Muscle layer of colon (tissue), 2 donors: Measurements from ENCODE around the gene MSH2.
"Not testable (repeated sequence)": the region's sequence is repeated elsewhere in the genome, so short reads cannot be mapped to it uniquely, and the experiment has no call there.

Experiments used
- H3K27ac ChIP-seq: one replicate; pipeline ENCODE4 v1.7.0; 2013; ENCODE audit warnings: low read depth, mild to moderate bottlenecking, low read length, moderate library complexity
- H3K27me3 ChIP-seq, 2 donors: one replicate each; pipeline ENCODE4 v1.7.0; 2013; ENCODE audit warnings: low read length in 2 of 2, mild to moderate bottlenecking in 2 of 2; ENCODE audit not compliant: insufficient read depth in 2 of 2, control insufficient read depth in 1 of 2
- H3K36me3 ChIP-seq: one replicate; pipeline ENCODE4 v1.7.0; 2013; ENCODE audit warnings: mild to moderate bottlenecking, low read length; ENCODE audit not compliant: insufficient read depth
- H3K4me1 ChIP-seq: one replicate; pipeline ENCODE4 v1.7.0; 2013; ENCODE audit warnings: mild to moderate bottlenecking, low read length; ENCODE audit not compliant: insufficient read depth
- H3K4me3 ChIP-seq, 2 donors: one replicate each; pipeline ENCODE4 v1.7.0; 2013; ENCODE audit warnings: low read length in 2 of 2, low read depth in 1 of 2, mild to moderate bottlenecking in 1 of 2, moderate library complexity in 1 of 2
- H3K9ac ChIP-seq: one replicate; pipeline ENCODE4 v1.7.0; 2013; ENCODE audit warnings: low read length
- H3K9me3 ChIP-seq: one replicate; pipeline ENCODE4 v1.7.0; 2013; ENCODE audit warnings: mild to moderate bottlenecking, low read length
- donor health status: abdominal sarcoma.
- donor health status: Adenocarcinoma of cecum.

Gene MSH2

DNA sequence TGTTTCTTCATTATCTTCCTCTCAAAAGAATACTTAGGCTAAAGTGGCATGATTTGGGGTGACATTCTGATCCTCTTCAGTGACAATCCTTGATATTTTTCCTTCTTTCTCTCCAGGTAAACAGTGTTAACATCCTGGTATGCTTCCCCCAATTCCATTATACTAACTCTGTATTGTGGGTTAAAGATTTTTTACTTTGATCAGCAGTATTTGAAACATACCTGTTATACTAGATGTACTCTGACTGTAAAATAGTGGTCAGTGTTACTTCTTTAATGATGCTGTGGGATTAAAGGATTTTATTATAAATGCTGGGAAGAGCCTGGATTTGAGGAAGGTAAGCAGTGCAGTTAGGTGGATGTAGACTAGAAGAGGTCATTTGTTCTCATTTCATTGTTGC lies 48.8 kb downstream of the MSH2 start:
- H3K27me3 ChIP-seq, result no peaks in the 10 kb centered on the region
- H3K9ac ChIP-seq, result no peak overlapping the region
- no peak overlapping the region for H3K27ac ChIP-seq
- no peaks in the 10 kb centered on the region for H3K36me3 ChIP-seq
- H3K9me3 ChIP-seq, result no peaks in the 10 kb centered on the region
- no peak overlapping the region for H3K4me3 ChIP-seq
- H3K4me1 ChIP-seq, result no peaks in the 10 kb centered on the region

DNA sequence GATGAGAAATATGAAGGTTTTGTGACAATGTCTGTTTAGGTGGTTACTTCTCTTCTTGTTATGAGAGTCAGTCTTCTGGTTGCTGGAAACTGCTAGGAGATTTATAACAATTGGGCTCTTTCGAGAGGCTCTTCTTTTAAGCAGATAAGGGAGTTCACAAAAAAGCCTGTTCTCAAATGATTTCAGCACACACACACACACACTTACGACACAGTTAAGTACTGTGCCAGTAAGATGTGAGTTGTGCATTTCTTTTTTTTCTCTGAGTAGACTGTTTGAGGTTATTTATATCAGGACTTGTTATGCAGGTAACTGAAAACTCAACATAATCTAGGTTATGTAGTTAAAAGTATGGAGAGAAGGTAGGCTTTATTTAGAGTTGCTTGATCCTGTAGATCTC lies 49.8 kb downstream of the MSH2 start:
- Histone ChIP-seq H3K9me3 (no peaks in the 10 kb centered on the region), H3K36me3 (no peaks in the 10 kb centered on the region), H3K9ac (no peak overlapping the region), H3K27me3 (no peaks in the 10 kb centered on the region), H3K27ac (no peak overlapping the region), H3K4me1 (no peaks in the 10 kb centered on the region), H3K4me3 (no peak overlapping the region)

DNA sequence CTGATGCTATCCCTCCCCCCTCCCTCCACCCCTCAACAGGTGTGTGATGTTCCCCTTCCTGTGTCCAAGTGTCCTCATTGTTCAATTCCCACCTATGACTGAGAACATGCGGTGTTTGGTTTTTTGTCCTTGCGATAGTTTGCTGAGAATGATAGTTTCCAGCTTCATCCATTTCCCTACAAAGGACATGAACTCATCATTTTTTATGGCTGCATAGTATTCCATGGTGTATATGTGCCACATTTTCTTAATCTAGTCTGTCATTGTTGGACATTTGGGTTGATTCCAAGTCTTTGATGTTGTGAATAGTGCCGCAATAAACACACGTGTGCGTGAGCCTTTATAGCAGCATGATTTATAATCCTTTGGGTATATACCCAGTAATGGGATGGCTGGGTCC lies 51.9 kb downstream of the MSH2 start:
- not testable (repeated sequence) for H3K27ac ChIP-seq, H3K9me3 ChIP-seq, H3K4me1 ChIP-seq, H3K36me3 ChIP-seq, H3K4me3 ChIP-seq, H3K27me3 ChIP-seq, H3K9ac ChIP-seq

DNA sequence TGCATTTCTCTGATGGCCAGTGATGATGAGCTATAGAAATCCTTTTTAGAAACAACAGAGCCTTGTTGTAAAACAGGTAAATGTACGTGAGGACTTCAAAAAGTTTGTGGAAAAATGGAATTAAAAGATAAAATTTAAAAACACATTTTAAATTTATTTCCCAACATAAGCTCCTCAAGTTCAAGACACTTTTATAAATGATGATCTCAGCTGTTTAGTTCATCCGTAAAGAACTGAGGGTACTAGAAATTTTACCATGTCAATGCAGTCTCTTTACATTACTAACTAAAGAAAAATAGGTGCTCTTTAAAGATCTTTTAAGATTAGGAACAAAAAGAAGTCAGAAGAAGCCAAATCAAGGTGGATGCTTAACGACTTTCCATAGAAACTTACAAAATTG lies 52.5 kb downstream of the MSH2 start:
- Histone ChIP-seq H3K36me3 (no peaks in the 10 kb centered on the region), H3K9ac (no peak overlapping the region), H3K4me3 (no peak overlapping the region), H3K27ac (no peak overlapping the region), H3K27me3 (no peaks in the 10 kb centered on the region), H3K4me1 (no peaks in the 10 kb centered on the region), H3K9me3 (no peaks in the 10 kb centered on the region)

DNA sequence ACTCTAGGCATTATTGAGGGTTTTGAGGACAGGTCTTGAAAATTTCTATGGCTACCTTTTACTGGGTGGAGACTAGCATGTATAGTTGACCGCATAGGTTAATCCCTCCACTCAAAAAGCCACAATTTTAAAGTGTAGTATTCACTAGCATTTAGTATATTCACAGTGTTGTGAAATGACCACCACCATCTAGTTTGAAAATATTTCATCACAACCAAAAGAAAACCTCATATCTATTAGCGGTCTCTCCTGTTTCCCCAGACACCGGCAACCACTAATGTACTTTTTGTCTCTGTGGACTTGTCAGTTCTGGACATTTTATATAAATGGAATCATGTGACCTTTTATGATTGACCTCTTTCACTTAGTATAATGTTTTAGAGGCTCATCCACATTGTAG lies 53.9 kb downstream of the MSH2 start:
- Histone ChIP-seq H3K9ac (no peak overlapping the region), H3K4me1 (no peaks in the 10 kb centered on the region), H3K36me3 (no peaks in the 10 kb centered on the region), H3K27ac (no peak overlapping the region), H3K4me3 (no peak overlapping the region), H3K27me3 (no peaks in the 10 kb centered on the region), H3K9me3 (no peaks in the 10 kb centered on the region)

DNA sequence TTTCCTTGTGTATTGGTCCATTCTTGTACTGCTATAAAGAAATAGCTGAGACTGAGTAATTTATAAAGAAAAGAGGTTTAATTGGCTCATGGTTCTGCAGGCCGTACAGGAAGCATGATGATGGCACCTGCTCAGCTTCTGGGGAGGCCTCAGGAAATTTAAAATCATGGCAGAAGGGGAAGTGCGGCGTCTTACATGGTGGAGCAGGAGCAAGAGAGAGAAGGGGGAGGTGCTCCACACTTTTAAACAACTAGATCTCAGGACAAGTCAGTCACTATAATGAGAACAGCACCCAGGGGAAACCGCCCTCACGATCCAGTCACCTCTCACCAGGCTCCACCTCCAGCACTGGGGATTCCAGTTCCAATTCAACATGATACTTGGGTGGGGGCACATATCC lies 54.3 kb downstream of the MSH2 start:
- no peak overlapping the region for H3K27ac ChIP-seq
- H3K4me3 ChIP-seq, result no peak overlapping the region
- H3K4me1 ChIP-seq, result no peaks in the 10 kb centered on the region
- H3K9ac ChIP-seq, result no peak overlapping the region
- no peaks in the 10 kb centered on the region for H3K27me3 ChIP-seq
- no peaks in the 10 kb centered on the region for H3K9me3 ChIP-seq
- H3K36me3 ChIP-seq, result no peaks in the 10 kb centered on the region

DNA sequence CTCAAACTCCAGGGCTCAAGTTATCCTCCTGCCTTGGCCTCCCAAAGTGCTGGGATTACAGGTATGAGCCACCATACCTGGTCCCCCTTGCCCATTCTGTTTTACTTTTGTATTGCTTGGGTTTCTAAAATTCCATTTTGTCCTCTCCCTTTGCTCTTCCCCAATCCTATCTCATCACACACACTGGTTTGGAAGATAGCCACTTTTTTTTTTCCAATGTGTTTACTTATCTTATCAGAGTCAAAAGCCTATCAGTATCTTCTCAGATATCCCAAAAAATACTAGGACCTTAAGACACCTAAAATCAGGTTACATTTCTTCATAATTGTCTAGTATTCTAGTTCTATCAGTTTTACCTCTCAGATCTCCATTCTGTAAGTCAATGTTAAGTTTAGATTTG lies 56.1 kb downstream of the MSH2 start:
- H3K4me1 ChIP-seq, result no peaks in the 10 kb centered on the region
- H3K27ac ChIP-seq, result no peak overlapping the region
- H3K27me3 ChIP-seq, result no peaks in the 10 kb centered on the region
- peaks cover 10% of the 10 kb centered on the region for H3K36me3 ChIP-seq
- H3K4me3 ChIP-seq, result no peak overlapping the region
- H3K9ac ChIP-seq, result no peak overlapping the region
- no peaks in the 10 kb centered on the region for H3K9me3 ChIP-seq

DNA sequence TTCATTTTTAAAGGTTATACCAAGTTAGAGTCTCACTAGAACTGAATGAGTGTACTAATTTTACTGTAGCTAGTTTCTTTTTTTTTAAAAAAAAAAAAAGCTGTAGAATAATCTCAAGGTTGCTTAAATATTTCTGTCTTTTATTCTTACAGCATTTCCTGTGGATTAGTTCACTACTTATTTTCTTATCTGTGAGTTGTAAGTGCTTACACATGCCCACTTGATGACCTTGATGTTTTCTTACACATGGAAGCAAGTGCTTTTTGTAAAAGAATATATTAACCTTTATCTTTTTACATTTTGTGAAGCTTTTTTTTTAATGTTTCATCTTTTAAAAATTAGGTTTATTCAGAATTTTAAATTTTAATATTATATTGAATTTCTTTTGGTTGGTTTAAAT lies 57.8 kb downstream of the MSH2 start:
- Histone ChIP-seq H3K36me3 (peaks cover 12% of the 10 kb centered on the region), H3K27me3 (no peaks in the 10 kb centered on the region), H3K9ac (no peak overlapping the region), H3K9me3 (no peaks in the 10 kb centered on the region), H3K27ac (no peak overlapping the region), H3K4me1 (no peaks in the 10 kb centered on the region), H3K4me3 (no peak overlapping the region)

DNA sequence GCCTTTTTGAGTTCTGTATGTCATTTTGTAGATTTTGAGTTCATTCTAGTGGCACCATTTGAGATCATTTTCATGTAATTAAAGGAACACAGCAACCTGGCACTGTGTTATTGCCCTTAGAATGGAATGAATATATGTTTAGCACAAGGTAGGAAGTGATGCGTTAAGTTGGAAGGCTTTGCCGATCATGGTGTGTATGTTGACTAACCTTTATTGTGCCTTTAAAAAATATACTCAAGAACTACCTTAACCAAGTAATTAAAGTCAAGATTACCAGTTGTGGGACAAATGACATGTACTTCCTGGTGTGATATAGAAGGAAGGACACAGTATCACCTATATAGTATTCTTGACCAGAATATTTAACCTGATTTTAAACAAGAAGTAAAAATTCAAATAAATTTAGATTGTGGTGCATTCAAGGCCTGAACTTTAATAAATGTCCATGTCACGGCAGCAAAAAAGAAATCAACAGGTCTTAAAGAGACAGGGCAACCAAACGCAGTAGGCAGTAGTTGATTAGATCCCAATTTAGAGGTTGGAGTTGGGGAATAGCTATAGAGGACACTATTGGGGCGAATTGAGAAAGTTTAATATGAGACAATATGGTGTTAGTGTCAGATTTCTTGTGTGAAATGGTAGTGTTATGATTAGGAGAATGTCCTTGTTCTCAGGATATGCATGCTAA lies 68.6 kb downstream of the MSH2 start:
- Histone ChIP-seq H3K9ac (no peak overlapping the region), H3K27ac (no peak overlapping the region), H3K4me3 (no peak overlapping the region), H3K4me1 (no peaks in the 10 kb centered on the region), H3K36me3 (peaks cover 5% of the 10 kb centered on the region), H3K27me3 (no peaks in the 10 kb centered on the region), H3K9me3 (no peaks in the 10 kb centered on the region)

DNA sequence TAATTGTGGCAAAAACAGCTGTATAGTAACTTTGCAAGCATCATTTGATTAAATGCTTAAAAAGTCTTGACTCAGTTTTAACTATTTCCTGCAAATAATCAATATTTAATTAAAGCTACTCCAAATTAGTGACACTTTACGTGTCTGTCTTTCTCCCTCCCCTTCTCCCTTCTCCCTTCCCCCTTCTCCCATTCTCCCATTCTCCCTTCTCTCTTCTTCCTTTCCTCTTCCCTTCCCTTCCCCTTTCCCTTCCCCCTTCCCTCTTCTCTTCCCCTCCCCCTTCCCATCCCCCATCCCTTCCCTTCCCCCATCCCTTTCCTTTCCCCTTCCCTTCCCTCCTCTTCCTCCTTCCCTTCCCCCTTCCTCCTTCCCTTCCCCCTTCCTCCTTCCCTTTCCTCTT lies 76.9 kb downstream of the MSH2 start:
- peaks cover 5% of the 10 kb centered on the region for H3K36me3 ChIP-seq
- no peaks in the 10 kb centered on the region for H3K4me1 ChIP-seq
- no peak overlapping the region for H3K27ac ChIP-seq
- no peak overlapping the region for H3K9ac ChIP-seq
- no peaks in the 10 kb centered on the region for H3K9me3 ChIP-seq
- no peak overlapping the region for H3K4me3 ChIP-seq
- H3K27me3 ChIP-seq, result no peaks in the 10 kb centered on the region

DNA sequence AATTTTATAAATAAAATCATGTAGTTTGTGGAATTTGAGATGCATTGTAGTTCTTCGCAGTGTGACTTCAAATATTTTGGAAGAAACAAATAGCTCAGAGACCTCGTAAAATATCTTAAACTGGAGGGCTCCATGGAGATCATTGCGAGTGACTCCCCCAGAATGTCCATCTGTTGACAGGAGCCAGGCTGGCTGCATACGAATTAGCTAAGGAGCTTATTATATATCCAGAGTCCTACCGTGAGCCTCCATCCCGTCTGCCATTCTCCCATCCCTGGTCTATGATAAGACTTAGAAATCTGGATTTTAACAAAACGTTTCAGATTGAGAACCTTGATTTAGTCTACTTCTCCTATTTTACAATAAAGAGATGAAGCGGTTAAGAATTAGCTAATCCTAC lies 80.2 kb downstream of the MSH2 start:
- Histone ChIP-seq H3K4me1 (no peaks in the 10 kb centered on the region), H3K27ac (no peak overlapping the region), H3K9ac (no peak overlapping the region), H3K36me3 (no peaks in the 10 kb centered on the region), H3K9me3 (no peaks in the 10 kb centered on the region), H3K4me3 (no peak overlapping the region), H3K27me3 (no peaks in the 10 kb centered on the region)

DNA sequence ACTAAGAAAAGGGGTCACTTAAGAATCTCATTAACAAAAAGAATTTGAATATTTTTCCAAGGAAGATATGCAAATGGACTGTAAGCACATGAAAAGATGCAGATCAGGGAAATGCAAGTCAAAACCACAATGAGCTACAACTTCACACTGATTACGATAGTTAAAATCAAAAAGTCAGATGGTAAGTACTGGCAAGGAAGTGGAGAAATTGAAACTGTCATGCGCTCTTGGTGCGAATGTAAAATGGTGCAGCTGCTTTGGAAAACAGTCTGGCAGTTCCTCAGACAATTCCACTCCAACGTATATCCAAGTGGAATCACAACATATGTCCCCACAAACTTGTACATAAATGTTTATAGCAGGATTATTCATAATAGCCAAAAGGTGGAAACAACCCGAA lies 81.4 kb downstream of the MSH2 start:
- no peak overlapping the region for H3K4me3 ChIP-seq
- no peaks in the 10 kb centered on the region for H3K4me1 ChIP-seq

More for the DNA sequence above, 81.4 kb downstream of the MSH2 start:
- H3K9ac ChIP-seq, result no peak overlapping the region
- no peak overlapping the region for H3K27ac ChIP-seq
- no peaks in the 10 kb centered on the region for H3K36me3 ChIP-seq
- H3K9me3 ChIP-seq, result no peaks in the 10 kb centered on the region
- no peaks in the 10 kb centered on the region for H3K27me3 ChIP-seq
